Measurements from ENCODE around the gene LYSMD4. TPM values are rescaled to one million over a fixed set of nuclear protein-coding genes. Genes with fewer than 3 reads are reported as not detected.
"Not testable (repeated sequence)": the region's sequence is repeated elsewhere in the genome, so short reads cannot be mapped to it uniquely, and the experiment has no call there.

Gene LYSMD4
- total RNA-seq, 2 donors from 2014 or later: 12.5 to 12.9 TPM

DNA sequence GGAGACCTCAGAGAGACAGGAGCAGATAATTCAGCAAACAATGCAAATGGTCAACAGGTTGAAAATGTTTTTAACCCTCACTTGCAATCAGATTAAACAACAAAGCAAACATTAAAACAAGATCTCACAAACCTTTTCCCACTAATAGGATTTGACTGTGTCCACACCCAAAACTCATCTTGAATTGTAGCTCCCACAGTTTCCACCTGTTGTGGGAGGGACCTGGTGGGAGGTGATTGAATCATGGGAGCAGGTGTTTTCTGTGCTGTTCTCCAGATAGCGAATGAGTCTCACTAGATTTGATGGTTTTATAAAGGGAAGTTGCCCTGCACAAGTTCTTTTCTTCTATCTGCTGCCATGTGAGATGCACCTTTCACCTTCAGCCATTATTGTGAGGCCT, 1.3 kb upstream of the LYSMD4 start:
- Histone ChIP-seq H3K4me3 (no peak overlapping the region), H3K9me3 (no peaks in the 10 kb centered on the region), H3K4me1 (peaks cover 0 to 13% of the 10 kb centered on the region in 2 donors), H3K27me3 (no peaks in the 10 kb centered on the region), H3K27ac (no peak overlapping the region), H3K36me3 (no peaks in the 10 kb centered on the region)
- no peak for DNase-seq (ENCODE audit: low spot score)
- TF ChIP-seq, protein P1, sequence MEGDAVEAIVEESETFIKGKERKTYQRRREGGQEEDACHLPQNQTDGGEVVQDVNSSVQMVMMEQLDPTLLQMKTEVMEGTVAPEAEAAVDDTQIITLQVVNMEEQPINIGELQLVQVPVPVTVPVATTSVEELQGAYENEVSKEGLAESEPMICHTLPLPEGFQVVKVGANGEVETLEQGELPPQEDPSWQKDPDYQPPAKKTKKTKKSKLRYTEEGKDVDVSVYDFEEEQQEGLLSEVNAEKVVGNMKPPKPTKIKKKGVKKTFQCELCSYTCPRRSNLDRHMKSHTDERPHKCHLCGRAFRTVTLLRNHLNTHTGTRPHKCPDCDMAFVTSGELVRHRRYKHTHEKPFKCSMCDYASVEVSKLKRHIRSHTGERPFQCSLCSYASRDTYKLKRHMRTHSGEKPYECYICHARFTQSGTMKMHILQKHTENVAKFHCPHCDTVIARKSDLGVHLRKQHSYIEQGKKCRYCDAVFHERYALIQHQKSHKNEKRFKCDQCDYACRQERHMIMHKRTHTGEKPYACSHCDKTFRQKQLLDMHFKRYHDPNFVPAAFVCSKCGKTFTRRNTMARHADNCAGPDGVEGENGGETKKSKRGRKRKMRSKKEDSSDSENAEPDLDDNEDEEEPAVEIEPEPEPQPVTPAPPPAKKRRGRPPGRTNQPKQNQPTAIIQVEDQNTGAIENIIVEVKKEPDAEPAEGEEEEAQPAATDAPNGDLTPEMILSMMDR (IDR thresholded peaks at IDR 0.05): no peak

DNA sequence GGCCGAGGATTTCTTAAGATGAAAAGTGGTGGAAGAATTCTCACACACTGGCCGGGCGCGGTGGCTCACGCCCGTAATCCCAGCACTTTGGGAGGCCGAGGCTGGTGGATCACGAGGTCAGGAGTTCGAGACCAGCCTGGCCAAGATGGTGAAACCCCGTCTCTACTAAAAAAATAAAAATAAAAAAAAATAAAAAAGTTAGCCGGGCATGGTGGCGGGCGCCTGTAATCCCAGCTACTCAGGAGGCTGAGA, 729 bp upstream of the LYSMD4 start:
- not testable (repeated sequence) for H3K9me3 ChIP-seq; H3K36me3 ChIP-seq; DNase-seq (ENCODE audit: low spot score); H3K27me3 ChIP-seq
- Histone ChIP-seq H3K4me1 (peaks cover 0 to 14% of the 10 kb centered on the region in 2 donors), H3K4me3 (peak overlapping the region in 1 of 2 donors; percentile 90), H3K27ac (peak overlapping the region; percentile 91 to 99)

DNA sequence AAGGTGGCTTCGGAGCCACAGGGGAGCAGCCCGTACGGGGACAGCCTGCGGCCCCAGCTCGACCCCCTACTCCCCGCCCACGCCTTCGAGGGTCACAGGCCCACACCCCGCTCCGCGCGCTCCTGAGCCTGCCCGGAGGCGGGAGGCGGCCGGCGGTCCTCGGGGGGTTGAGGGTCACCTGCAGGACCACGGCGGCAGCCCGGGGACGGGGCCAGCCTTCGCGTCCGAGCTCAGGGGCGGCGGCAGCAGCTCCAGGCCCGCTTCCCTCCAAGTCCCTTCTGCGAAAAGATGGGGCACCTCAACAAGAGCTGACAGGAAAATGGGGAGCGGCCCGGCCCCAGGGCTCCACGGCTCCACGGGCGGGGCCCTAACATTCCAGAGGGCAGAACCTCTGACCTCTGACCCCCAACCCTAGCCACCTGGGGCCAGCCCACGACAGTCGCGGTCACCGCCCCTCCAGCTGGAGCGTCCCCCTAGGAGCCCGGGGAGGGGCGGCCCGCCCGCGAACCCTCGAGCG, 428 bp downstream of the LYSMD4 start:
- H3K27ac ChIP-seq: peak overlapping the region; percentile 91 to 99
- no peak for DNase-seq (ENCODE audit: low spot score)
- peak overlapping the region; percentile 90 to 98 for H3K4me3 ChIP-seq
- TF ChIP-seq, protein P1 (IDR thresholded peaks at IDR 0.05): no peak
- H3K36me3 ChIP-seq: peaks cover 8% of the 10 kb centered on the region
- H3K27me3 ChIP-seq: no peaks in the 10 kb centered on the region
- no peaks in the 10 kb centered on the region for H3K9me3 ChIP-seq
- peaks cover 0 to 25% of the 10 kb centered on the region in 2 donors for H3K4me1 ChIP-seq

DNA sequence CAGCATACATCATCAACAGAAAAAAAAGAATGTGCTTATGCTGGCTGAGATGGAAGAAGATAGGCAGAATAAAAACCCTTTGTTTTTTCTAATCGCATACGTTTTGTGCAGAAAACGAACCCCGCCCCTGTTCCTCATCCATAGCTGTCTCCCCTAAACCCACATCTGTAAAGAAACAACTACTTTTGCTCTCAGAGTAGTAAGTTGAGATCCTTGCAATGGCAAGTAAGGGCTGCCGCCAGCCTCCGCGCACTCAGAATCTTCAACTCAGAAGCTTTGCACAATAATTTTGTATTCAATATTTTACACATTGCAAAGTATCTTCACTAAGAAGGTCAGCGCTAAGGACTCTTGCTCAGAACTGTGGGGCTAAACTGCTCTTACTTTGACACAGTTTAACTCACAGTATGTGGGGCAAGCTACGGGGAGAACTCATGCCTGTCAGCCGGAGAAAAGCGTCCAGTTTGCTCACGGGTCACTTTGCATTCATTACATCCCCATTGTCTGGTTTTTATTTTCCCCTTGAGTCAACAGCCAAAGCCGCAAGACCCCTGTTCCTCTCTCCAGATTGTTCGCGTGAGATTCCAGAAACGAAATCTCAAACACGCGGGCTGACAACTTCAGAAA, 1.0 kb downstream of the LYSMD4 start:
- TF ChIP-seq, protein P1 (IDR thresholded peaks at IDR 0.05): no peak
- H3K27ac ChIP-seq: peak overlapping the region; percentile 91 to 99
- no peaks in the 10 kb centered on the region for H3K27me3 ChIP-seq
- no peaks in the 10 kb centered on the region for H3K9me3 ChIP-seq
- H3K4me3 ChIP-seq: peak overlapping the region; percentile 90 to 98
- H3K36me3 ChIP-seq: peaks cover 8% of the 10 kb centered on the region
- DNase-seq (ENCODE audit: low spot score): no peak
- peaks cover 0 to 27% of the 10 kb centered on the region in 2 donors for H3K4me1 ChIP-seq

DNA sequence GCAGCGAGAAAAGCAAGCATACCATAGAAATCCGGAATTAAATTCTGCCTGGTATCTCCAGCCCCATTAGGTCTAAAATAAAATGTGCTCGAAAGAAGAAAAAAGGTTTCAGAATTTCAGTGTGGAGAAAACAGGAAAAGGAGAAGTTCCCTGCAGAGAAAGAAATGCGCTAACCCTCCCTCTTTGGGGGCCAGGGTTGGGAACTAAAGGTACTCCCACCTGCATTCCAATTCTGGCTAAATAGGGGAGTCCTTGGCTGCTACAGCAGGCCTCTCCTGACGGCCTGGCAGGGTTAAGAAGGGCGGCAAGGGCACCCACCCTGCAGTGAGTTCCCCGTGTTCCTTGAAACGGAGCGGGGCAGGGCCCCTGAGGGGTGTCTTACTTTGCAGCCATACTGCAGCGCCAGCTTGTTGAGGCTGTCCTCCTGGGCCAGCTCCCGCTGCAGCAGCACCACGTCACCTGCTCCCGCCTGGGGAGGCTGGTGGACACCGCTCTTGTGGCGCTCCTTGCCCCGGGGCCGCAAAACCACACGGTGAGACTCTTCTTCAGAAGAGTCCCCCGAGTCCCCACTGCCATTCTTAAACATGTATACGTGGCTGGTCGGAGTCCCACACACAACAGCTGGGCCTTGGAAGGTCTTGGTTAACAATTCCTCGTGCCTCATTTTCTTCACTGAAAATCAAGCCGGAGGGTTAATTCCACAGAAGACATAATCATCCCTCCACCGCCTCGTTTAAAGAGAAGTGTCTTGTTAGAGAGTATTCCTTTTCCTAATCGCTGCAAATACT, 1.7 kb downstream of the LYSMD4 start:
- Histone ChIP-seq H3K36me3 (peaks cover 8% of the 10 kb centered on the region), H3K27ac (peak overlapping the region; percentile 91 to 99), H3K4me3 (peak overlapping the region; percentile 90 to 98), H3K4me1 (peaks cover 0 to 27% of the 10 kb centered on the region in 2 donors), H3K9me3 (no peaks in the 10 kb centered on the region), H3K27me3 (no peaks in the 10 kb centered on the region)
- DNase-seq (ENCODE audit: low spot score): no peak
- TF ChIP-seq, protein P1 (IDR thresholded peaks at IDR 0.05): no peak

DNA sequence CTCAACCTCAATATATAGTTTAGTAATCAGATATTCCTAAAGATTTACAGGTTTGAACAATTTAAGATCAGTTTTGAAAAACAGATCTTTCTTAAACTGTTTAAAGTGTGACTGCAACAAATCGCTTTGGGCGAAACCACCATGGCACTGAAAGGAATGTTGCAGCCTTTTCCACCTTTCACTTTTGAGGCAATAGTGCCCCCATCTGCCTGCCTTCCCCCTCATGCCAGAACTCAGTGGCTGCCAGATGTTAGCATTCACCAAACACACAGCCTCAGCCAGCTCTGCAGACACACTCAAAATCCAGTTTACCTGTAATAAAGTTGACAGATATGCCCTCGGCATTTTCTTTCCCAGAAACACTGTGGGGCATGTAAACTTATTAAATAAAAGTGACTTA, 3.3 kb downstream of the LYSMD4 start:
- peaks cover 0 to 27% of the 10 kb centered on the region in 2 donors for H3K4me1 ChIP-seq
- H3K4me3 ChIP-seq: no peak overlapping the region
- no peak for DNase-seq (ENCODE audit: low spot score)
- peak overlapping the region in 1 of 2 donors; percentile 25 for H3K27ac ChIP-seq
- peaks cover 8% of the 10 kb centered on the region for H3K36me3 ChIP-seq
- TF ChIP-seq, protein P1 (IDR thresholded peaks at IDR 0.05): peak; percentile 53 to 72
- no peaks in the 10 kb centered on the region for H3K9me3 ChIP-seq
- H3K27me3 ChIP-seq: no peaks in the 10 kb centered on the region
